D721Med (cell line): Measurements from ENCODE around the gene KYNU.
"Not testable (repeated sequence)": the region's sequence is repeated elsewhere in the genome, so short reads cannot be mapped to it uniquely, and the experiment has no call there.

ENCODE experiments used
- DNase-seq: peaks from one replicate; pipeline ENCODE4 v3.0.0; 2011; ENCODE audit warnings: low spot score; ENCODE audit not compliant: insufficient read length
- FAIRE-seq: peaks from 2 replicates; lab custom pipeline; 2011; peaks lifted over from hg19 to GRCh38; lab: Jason Lieb, UNC
- TF ChIP-seq, protein P1 (sequence below): IDR thresholded peaks from 2 replicates; pipeline ENCODE4 v1.5.1; 2012; ENCODE audit warnings: mild to moderate bottlenecking, control low read depth; ENCODE audit not compliant: insufficient read depth; ENCODE audit errors: missing control alignments

KYNU gene

DNA sequence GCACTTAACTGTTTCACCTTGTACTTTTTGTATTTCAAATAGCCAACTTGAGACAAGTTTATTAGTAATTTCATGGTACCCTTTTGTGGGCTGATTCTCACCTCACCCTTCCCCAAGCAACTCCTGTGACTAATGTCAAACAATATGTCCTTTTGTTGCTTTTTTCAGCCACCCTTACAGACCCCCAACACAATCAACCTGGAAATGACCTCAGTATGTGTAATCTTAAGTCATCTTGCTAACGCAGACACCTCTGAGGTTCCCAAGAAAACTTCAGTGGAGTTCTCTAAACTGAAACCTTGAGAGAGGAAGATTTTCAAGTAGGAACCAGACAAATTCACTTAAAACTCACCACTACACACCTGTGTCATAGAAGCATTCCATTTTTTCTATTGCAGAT lies 69.5 kb downstream of the KYNU start:
- no peak for FAIRE-seq
- no peak for DNase-seq
- TF ChIP-seq, protein P1, sequence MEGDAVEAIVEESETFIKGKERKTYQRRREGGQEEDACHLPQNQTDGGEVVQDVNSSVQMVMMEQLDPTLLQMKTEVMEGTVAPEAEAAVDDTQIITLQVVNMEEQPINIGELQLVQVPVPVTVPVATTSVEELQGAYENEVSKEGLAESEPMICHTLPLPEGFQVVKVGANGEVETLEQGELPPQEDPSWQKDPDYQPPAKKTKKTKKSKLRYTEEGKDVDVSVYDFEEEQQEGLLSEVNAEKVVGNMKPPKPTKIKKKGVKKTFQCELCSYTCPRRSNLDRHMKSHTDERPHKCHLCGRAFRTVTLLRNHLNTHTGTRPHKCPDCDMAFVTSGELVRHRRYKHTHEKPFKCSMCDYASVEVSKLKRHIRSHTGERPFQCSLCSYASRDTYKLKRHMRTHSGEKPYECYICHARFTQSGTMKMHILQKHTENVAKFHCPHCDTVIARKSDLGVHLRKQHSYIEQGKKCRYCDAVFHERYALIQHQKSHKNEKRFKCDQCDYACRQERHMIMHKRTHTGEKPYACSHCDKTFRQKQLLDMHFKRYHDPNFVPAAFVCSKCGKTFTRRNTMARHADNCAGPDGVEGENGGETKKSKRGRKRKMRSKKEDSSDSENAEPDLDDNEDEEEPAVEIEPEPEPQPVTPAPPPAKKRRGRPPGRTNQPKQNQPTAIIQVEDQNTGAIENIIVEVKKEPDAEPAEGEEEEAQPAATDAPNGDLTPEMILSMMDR = no peak

DNA sequence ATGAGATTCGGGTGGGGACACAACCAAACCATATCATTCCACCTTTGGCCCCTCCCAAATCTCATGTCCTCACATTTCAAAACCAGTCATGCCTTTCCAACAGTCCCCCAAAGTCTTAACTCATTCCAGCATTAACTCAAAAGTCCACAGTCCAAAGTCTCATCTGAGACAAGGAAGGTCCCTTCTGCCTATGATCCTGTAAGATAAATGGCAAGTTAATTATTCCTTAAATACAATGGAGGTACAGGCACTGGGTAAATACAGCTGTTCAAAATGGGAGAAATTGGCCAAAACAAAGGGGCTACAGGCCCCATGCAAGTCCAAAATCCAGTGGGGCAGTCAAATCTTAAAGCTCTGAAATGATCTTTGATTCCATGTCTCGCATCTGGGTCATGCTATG lies 71.3 kb downstream of the KYNU start:
- DNase-seq, FAIRE-seq: not testable (repeated sequence)

DNA sequence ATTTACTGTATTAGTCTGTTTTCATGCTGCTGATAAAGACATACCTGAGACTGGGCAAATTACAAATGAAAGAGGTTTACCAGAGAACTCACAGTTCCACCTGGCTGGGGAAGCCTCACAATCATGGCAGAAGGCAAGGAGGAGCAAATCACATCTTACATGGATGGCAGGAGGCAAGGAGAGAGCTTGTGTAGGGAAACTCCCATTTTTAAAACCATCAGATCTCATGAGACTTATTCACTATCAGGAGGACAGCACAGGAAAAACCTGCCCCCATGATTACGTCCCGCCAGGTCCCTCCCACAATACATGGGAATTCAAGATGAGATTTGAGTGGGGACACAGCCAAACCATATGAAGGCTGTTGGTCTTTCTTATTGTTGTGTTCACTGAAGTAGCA lies 72.9 kb downstream of the KYNU start:
- not testable (repeated sequence) for FAIRE-seq, DNase-seq

DNA sequence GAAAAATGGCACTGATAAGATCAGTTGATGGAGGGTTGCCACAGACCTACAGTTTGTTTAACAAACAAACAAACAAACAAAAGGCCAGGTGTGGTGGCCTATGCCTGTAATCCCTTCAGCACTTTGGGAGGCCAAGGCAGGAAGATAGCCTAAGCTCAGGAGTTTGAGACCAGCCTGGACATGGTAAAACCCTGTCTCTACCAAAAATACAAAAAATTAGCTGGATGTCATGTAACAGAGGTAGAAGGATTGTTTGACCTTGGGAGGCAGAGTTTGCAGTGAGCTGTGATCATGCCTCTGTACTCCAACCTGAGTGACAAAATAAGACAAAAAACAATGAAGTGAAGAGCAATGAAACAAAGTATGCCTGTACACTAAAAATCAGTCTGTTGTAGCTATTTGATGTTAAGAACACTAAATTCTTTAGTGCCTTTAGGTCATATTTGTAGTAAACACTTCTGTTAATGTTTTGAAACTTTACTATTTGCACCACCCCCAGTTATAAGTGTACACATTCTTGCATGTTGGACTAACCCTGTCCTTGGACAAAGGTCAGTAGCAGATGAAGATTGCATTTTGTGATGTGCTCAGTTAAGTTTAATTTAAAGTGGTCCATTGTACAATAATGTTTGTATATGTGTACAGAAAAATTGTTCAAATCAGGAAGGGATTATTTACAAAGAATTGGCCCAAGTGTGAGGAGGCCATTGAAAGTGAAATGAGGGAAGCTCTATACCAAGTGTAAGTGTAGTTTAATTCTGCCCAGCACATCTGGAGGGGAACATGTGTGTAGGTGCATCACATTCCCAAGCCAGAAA lies 73.9 kb downstream of the KYNU start:
- TF ChIP-seq, protein P1 = no peak
- FAIRE-seq (no peak), DNase-seq (no peak)

DNA sequence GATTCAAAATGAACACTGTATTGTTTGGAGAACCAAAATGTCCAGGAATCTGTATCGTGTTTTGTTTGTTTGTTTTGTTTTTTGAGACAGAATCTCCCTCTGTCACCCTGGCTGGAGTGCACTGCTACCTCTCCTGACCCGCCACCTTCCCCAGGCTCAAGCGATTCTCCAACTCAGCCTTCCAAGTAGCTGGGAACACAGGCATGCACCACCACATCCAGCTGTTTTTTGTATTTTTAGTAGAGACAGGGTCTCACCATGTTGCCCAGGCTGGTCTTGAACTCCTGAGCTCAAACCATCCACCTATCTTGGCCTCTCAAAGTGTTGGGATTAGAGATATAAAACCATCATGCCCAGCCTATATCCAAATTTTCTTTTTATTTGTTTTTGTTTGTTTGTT lies 74.6 kb downstream of the KYNU start:
- no peak for DNase-seq
- TF ChIP-seq, protein P1 = no peak
- FAIRE-seq = no peak

DNA sequence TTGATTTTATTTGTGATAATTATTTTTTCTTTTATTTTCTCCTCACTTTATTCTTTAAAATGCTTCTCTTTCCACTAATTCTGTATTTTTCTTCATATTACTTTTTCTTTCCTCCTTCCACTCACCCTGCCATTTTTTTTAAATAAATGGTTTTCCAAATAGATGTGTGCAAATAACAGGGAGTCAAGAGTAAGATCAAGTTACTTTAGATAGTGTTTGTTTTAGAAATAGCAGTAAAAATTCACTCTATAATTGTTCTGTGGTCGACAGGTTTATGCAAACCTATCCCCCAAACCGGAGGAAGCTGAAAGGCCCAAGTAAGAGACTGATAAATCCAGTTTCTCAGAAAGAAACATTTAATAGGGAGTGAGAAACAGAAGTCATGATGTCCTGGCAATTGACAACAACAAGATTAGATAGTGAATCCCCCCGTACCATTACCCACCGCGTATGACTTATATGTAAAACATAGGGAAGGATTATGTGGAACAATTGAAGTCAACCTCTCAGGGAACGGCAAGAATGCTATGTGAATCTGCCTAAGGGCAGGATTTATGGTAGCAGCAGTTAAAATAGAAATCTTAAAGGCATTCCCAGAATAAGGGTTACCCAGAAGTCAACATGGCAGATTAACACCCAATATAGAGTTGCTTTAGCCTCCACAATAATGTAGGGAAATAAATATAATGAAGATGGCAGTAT lies 75.5 kb downstream of the KYNU start:
- no peak for FAIRE-seq
- DNase-seq = no peak
- TF ChIP-seq, protein P1 = no peak

DNA sequence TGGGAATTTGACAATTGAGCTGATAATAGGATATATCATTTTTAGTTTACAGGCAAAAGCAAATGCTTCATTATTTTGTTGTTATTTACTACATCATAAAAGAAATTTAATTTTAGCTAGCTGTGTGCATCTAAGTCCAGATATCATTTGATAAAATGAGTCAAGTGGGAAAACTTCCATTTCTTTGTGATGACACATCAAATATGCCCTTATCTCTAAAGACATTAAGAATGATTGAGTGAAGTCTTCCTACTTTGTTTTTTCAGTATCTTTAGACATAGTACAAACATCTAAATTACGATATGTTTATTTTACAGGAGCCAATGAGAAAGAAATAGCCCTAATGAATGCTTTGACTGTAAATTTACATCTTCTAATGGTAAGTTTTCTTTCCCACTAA lies 77.0 kb downstream of the KYNU start:
- FAIRE-seq (no peak), DNase-seq (no peak)
- TF ChIP-seq, protein P1 = no peak

DNA sequence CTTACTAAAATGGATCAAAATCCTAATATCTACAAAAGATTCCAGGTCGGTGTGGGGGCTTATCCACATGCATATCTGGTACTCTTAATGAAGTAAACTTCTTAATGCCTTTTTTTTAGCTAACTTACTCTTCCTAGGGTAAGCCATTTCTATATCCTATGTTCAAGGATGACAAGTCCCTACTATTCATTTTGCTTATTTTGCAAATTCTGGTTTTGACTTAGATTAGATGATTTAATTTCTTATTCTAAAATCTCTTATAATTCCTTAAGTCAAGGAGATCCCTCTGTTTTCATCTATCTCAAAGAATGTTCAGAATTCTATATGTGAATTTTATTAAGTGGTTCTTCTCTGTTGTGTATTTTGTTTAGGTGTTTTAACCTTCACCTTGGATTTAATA lies 79.7 kb downstream of the KYNU start:
- FAIRE-seq = no peak
- TF ChIP-seq, protein P1 = no peak
- DNase-seq = no peak
